Measurements from ENCODE around the gene JTB. TPM values are rescaled to one million over a fixed set of nuclear protein-coding genes. Genes with fewer than 3 reads are reported as not detected.

The JTB gene
- total and polyA plus RNA-seq, 2 experiments from 2014 or later, result 213 to 217 TPM

DNA sequence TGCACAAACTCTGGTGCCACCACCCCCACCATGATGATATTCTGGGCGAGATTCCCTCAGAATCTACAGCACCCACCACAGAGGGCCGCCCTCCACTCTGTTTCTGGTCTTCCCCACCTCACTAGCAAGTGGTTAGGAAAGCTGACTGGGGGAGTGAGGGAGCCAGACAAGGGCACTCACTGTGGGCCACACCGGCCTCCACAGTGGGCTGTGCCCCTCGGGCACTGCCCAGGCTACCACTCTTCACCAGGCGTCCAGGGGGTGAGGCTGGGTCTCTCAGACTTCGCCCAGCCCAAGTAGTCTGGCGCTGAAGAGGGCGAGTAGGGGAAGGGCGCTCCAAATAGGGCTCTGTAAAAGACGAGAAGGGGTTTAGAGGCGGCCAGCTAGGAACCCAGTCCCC, 43.5 kb downstream of the JTB start:
- Histone ChIP-seq H3K27ac (no peak overlapping the region), H3K9me3 (ENCODE audit: low read depth) (no peaks in the 10 kb centered on the region), H3K4me3 (no peak overlapping the region), H3K79me2 (no peaks in the 10 kb centered on the region), H3K27me3 (no peaks in the 10 kb centered on the region), H2AFZ (no peak overlapping the region), H4K20me1 (ENCODE audit: insufficient read depth, poor library complexity, severe bottlenecking) (no peaks in the 10 kb centered on the region), H3K4me2 (no peak overlapping the region), H3K9me2 (replicated peaks; ENCODE audit: insufficient read depth) (no peaks in the 10 kb centered on the region), H3K4me1 (ENCODE audit: insufficient read depth) (no peaks in the 10 kb centered on the region), H3K36me3 (replicated peaks; ENCODE audit: insufficient read depth, low read depth) (no peaks in the 10 kb centered on the region)
- DNase-seq (ENCODE audit: low spot score), result no peak
- 96% methylated on average over 11 of the region's 11 CpGs for WGBS (ENCODE audit: low lambda C conversion rate, missing lambda C conversion rate)
- TF ChIP-seq EZH2phosphoT487 (IDR thresholded peaks at IDR 0.05; ENCODE audit: low read depth, severe bottlenecking, unreplicated experiment) (no peak), EZH2 (IDR thresholded peaks at IDR 0.05; ENCODE audit: borderline replicate concordance) (no peak)
- TF ChIP-seq, protein P1, sequence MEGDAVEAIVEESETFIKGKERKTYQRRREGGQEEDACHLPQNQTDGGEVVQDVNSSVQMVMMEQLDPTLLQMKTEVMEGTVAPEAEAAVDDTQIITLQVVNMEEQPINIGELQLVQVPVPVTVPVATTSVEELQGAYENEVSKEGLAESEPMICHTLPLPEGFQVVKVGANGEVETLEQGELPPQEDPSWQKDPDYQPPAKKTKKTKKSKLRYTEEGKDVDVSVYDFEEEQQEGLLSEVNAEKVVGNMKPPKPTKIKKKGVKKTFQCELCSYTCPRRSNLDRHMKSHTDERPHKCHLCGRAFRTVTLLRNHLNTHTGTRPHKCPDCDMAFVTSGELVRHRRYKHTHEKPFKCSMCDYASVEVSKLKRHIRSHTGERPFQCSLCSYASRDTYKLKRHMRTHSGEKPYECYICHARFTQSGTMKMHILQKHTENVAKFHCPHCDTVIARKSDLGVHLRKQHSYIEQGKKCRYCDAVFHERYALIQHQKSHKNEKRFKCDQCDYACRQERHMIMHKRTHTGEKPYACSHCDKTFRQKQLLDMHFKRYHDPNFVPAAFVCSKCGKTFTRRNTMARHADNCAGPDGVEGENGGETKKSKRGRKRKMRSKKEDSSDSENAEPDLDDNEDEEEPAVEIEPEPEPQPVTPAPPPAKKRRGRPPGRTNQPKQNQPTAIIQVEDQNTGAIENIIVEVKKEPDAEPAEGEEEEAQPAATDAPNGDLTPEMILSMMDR (IDR thresholded peaks at IDR 0.05; ENCODE audit: poor library complexity), result no peak

DNA sequence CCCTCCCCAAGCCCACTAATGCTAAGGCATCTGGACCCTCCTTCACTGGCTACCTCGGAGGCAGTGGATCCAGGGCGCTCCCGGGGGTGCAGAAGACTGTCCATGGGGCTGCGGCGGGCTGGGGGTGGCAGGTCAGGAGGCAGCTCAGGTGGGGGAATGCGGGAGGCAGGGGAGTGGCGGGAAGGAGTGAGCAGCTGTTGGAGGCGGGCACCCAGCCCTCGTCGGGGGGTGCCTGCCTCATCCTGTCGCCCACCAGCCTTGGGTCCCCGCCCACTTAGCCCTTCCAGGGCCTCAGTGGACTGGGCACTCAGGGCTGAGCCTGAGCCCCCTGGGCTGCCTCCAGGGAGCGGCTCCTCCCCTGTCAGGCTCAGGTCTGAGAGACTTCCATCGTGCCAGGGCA, 44.0 kb downstream of the JTB start:
- DNase-seq (ENCODE audit: low spot score), result no peak
- TF ChIP-seq, protein P1 (IDR thresholded peaks at IDR 0.05; ENCODE audit: poor library complexity), result no peak
- TF ChIP-seq EZH2 (IDR thresholded peaks at IDR 0.05; ENCODE audit: borderline replicate concordance) (no peak), EZH2phosphoT487 (IDR thresholded peaks at IDR 0.05; ENCODE audit: low read depth, severe bottlenecking, unreplicated experiment) (no peak)

DNA sequence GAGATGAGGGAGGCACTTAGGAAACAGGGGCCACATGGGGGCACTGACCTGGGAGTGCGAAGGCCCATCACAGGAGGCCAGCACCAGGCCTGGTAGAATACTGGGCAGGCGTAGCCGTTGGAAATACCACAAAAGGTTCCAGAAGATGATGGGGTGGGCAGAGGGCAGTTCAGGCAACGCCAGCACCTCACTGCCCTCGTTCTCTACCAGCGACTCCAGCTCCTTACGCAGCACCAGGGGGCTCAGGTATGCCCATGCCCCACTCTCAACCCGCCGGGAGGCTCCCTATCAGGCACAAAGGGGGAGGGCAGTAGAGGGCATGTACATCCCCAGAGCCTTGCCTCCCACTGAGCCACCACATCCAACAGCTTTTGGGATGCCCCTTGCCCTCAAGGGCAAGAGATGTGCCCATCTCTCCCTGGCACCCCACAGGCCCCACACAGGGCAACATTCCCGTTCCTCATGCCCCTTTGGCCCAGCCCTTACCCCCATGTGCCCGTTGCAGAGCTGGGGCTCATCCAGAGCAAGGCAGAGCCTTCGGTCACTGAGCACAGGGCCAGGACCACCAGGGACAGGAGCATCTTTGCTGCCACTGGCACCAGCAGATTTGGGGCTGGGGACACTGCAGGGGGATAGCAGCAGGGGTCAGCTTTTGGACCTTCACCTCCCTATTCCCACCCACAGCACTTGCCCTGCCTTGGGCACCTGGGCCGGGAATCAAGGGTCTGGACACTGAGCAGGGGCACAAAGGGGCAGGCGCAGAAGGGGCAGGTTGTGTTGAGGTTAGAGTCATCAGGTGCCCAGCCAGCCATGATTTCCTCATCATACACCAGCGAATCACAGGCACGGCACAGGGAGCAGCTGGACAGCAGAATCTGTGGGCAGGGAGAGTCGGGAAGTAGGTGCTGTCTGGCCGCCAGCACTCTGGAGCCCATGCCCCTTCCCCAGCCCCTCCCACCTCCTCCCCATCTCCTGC, 45.0 kb downstream of the JTB start:
- Histone ChIP-seq H3K79me2 (no peaks in the 10 kb centered on the region), H3K36me3 (replicated peaks; ENCODE audit: insufficient read depth, low read depth) (no peaks in the 10 kb centered on the region)
- WGBS (ENCODE audit: low lambda C conversion rate, missing lambda C conversion rate), result 95% methylated on average over 16 of the region's 18 CpGs

More for the DNA sequence above, 44.0 kb downstream of the JTB start:
- no peaks in the 10 kb centered on the region for H3K27me3 ChIP-seq
- no peaks in the 10 kb centered on the region for H3K36me3 ChIP-seq (replicated peaks; ENCODE audit: insufficient read depth, low read depth)
- no peak overlapping the region for H3K27ac ChIP-seq
- no peaks in the 10 kb centered on the region for H3K9me2 ChIP-seq (replicated peaks; ENCODE audit: insufficient read depth)
- no peak overlapping the region for H3K4me3 ChIP-seq
- H2AFZ ChIP-seq, result no peak overlapping the region
- no peak overlapping the region for H3K4me2 ChIP-seq
- H4K20me1 ChIP-seq (ENCODE audit: insufficient read depth, poor library complexity, severe bottlenecking), result no peaks in the 10 kb centered on the region
- no peaks in the 10 kb centered on the region for H3K4me1 ChIP-seq (ENCODE audit: insufficient read depth)
- no peaks in the 10 kb centered on the region for H3K79me2 ChIP-seq
- H3K9me3 ChIP-seq (ENCODE audit: low read depth), result no peaks in the 10 kb centered on the region
- WGBS (ENCODE audit: low lambda C conversion rate, missing lambda C conversion rate), result 99% methylated on average over 9 of the region's 14 CpGs

More for the DNA sequence above, 45.0 kb downstream of the JTB start:
- H3K9me2 ChIP-seq (replicated peaks; ENCODE audit: insufficient read depth), result no peaks in the 10 kb centered on the region
- H3K4me3 ChIP-seq, result no peak overlapping the region
- no peaks in the 10 kb centered on the region for H3K27me3 ChIP-seq
- TF ChIP-seq EZH2 (IDR thresholded peaks at IDR 0.05; ENCODE audit: borderline replicate concordance) (no peak), EZH2phosphoT487 (IDR thresholded peaks at IDR 0.05; ENCODE audit: low read depth, severe bottlenecking, unreplicated experiment) (no peak)
- TF ChIP-seq, protein P1 (IDR thresholded peaks at IDR 0.05; ENCODE audit: poor library complexity), result no peak
- no peaks in the 10 kb centered on the region for H4K20me1 ChIP-seq (ENCODE audit: insufficient read depth, poor library complexity, severe bottlenecking)
- no peaks in the 10 kb centered on the region for H3K4me1 ChIP-seq (ENCODE audit: insufficient read depth)
- no peak overlapping the region for H3K4me2 ChIP-seq
- no peak overlapping the region for H2AFZ ChIP-seq
- H3K9me3 ChIP-seq (ENCODE audit: low read depth), result no peaks in the 10 kb centered on the region
- H3K27ac ChIP-seq, result no peak overlapping the region
- no peak for DNase-seq (ENCODE audit: low spot score)
